ENCODE measurements around the gene POLQ.
"Not testable (repeated sequence)": the region's sequence is repeated elsewhere in the genome, so short reads cannot be mapped to it uniquely, and the experiment has no call there.

POLQ gene

GRCh38 chr3:121411523-121411922, 134.3 kb downstream of the POLQ start:
- Histone ChIP-seq H3K4me3 (ENCODE audit: low read length) (no peak overlapping the region), H3K4me2 (ENCODE audit: low read length) (no peak overlapping the region), H3K9me3 (replicated peaks; ENCODE audit: low read length) (no peaks in the 10 kb centered on the region), H3K36me3 (ENCODE audit: insufficient read depth, low read length) (no peaks in the 10 kb centered on the region), H3K9ac (ENCODE audit: low read depth, low read length) (no peak overlapping the region), H3K4me1 (ENCODE audit: control insufficient read depth, insufficient read depth, low read length) (peaks cover 2% of the 10 kb centered on the region), H3K27me3 (ENCODE audit: control insufficient read depth, insufficient read depth, low read length) (no peaks in the 10 kb centered on the region)

GRCh38 chr3:121405631-121406030, 140.2 kb downstream of the POLQ start:
- H3K27me3 ChIP-seq (ENCODE audit: control insufficient read depth, insufficient read depth, low read length): no peaks in the 10 kb centered on the region
- H3K9me3 ChIP-seq (replicated peaks; ENCODE audit: low read length): no peaks in the 10 kb centered on the region
- no peak overlapping the region for H3K4me2 ChIP-seq (ENCODE audit: low read length)
- no peaks in the 10 kb centered on the region for H3K4me1 ChIP-seq (ENCODE audit: control insufficient read depth, insufficient read depth, low read length)
- H3K36me3 ChIP-seq (ENCODE audit: insufficient read depth, low read length): no peaks in the 10 kb centered on the region
- H3K9ac ChIP-seq (ENCODE audit: low read depth, low read length): no peak overlapping the region
- H3K4me3 ChIP-seq (ENCODE audit: low read length): no peak overlapping the region

- no peak overlapping the region for H3K4me2 ChIP-seq (ENCODE audit: low read length)
- no peaks in the 10 kb centered on the region for H3K4me1 ChIP-seq (ENCODE audit: control insufficient read depth, insufficient read depth, low read length)
- no peaks in the 10 kb centered on the region for H3K27me3 ChIP-seq (ENCODE audit: control insufficient read depth, insufficient read depth, low read length)
- no peaks in the 10 kb centered on the region for H3K9me3 ChIP-seq (replicated peaks; ENCODE audit: low read length)
- no peaks in the 10 kb centered on the region for H3K36me3 ChIP-seq (ENCODE audit: insufficient read depth, low read length)
- H3K4me3 ChIP-seq (ENCODE audit: low read length): no peak overlapping the region
- H3K9ac ChIP-seq (ENCODE audit: low read depth, low read length): no peak overlapping the region
Measured at GRCh38 chr3:121399820-121400219, 146.0 kb downstream of the POLQ start.

DNA sequence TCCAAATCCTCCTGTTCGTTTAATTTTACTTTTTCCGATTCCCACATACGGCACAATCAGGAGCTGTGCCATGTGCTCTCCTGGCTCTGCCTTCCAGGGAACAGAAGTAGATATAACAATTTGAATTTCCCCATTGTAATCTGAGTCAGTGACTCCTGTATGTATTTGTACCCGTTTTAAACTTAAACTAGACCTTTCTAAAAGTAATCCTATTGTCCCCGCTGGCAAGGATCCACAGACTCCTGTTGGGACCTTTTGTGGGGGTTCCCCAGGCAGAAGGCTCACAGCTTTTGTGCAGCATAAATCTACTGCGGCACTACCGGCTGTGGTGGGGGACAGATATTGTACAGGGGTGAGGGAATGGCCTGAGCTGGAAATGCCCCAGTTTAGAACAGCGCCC, 147.7 kb downstream of the POLQ start:
- H3K36me3 ChIP-seq (ENCODE audit: insufficient read depth, low read length); H3K4me3 ChIP-seq (ENCODE audit: low read length); H3K9ac ChIP-seq (ENCODE audit: low read depth, low read length); H3K9me3 ChIP-seq (replicated peaks; ENCODE audit: low read length); H3K4me1 ChIP-seq (ENCODE audit: control insufficient read depth, insufficient read depth, low read length); H3K27me3 ChIP-seq (ENCODE audit: control insufficient read depth, insufficient read depth, low read length); H3K4me2 ChIP-seq (ENCODE audit: low read length): not testable (repeated sequence)

GRCh38 chr3:121395967-121396366, 149.8 kb downstream of the POLQ start:
- H3K27me3 ChIP-seq (ENCODE audit: control insufficient read depth, insufficient read depth, low read length); H3K9me3 ChIP-seq (replicated peaks; ENCODE audit: low read length); H3K36me3 ChIP-seq (ENCODE audit: insufficient read depth, low read length); H3K4me1 ChIP-seq (ENCODE audit: control insufficient read depth, insufficient read depth, low read length); H3K4me3 ChIP-seq (ENCODE audit: low read length); H3K4me2 ChIP-seq (ENCODE audit: low read length); H3K9ac ChIP-seq (ENCODE audit: low read depth, low read length): not testable (repeated sequence)

DNA sequence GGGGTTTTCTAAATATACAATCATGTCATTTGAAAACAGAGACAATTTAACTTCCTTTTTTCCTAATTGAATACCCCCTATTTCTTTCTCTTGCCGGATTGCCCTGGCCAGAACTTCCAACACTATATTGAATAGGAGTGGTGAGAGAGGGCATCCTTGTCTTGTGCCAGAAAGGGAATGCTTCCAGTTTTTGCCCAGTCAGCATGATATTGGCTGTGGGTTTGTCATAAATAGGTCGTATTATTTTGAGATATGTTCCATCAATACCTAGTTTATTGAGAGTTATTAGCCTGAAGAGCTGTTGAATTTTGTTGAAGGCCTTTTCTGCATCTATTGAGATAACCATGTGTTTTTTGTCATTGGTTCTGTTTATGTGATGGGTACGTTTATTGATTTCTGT, 157.5 kb downstream of the POLQ start:
- not testable (repeated sequence) for H3K4me1 ChIP-seq (ENCODE audit: control insufficient read depth, insufficient read depth, low read length); H3K9ac ChIP-seq (ENCODE audit: low read depth, low read length); H3K36me3 ChIP-seq (ENCODE audit: insufficient read depth, low read length); H3K4me3 ChIP-seq (ENCODE audit: low read length); H3K27me3 ChIP-seq (ENCODE audit: control insufficient read depth, insufficient read depth, low read length); H3K9me3 ChIP-seq (replicated peaks; ENCODE audit: low read length); H3K4me2 ChIP-seq (ENCODE audit: low read length)
